Heart left ventricle (tissue), 16 donors: ENCODE data around the gene RAB1A. TPM values are rescaled to one million over a fixed set of nuclear protein-coding genes. Genes with fewer than 3 reads are reported as not detected.
A peak's percentile ranks its signal among the peaks of the same experiment; 100 is the strongest.

Experiments
- ATAC-seq, 4 donors: fragments of 200-7000 bp; cut with Tn5 transposase; one replicate each; pipeline ENCODE4 v1.9.1; 2020 to 2022; ENCODE audit warnings: moderate library complexity in 4 of 4, mild to moderate bottlenecking in 3 of 4, moderate number of reproducible peaks in 1 of 4
- DNase-seq, 5 donors: peaks; one replicate each; pipeline ENCODE4 v3.0.0-alpha.2; 2020
- H3K27ac ChIP-seq, 12 donors: fragments of 200-600 bp; sonication (generic) in 4 of 12; one replicate each; pipeline versions ENCODE4 v1.5.0 to v1.8.0; 2016 to 2022; ENCODE audit warnings: mild to moderate bottlenecking in 2 of 12
- H3K27me3 ChIP-seq, 9 donors: fragments of 200-600 bp; sonication (generic) in 2 of 9; one replicate each; pipeline versions ENCODE4 v1.5.1 to v1.8.0; 2016 to 2022; ENCODE audit warnings: mild to moderate bottlenecking in 3 of 9
- H3K36me3 ChIP-seq, 9 donors: fragments of 200-600 bp; sonication (generic) in 2 of 9; one replicate each; pipeline versions ENCODE4 v1.5.0 to v1.8.0; 2018 to 2022; ENCODE audit warnings: mild to moderate bottlenecking in 2 of 9
- H3K4me1 ChIP-seq, 12 donors: fragments of 200-600 bp; sonication (generic) in 4 of 12; one replicate each; pipeline versions ENCODE4 v1.5.0 to v1.8.0; 2016 to 2022; ENCODE audit warnings: mild to moderate bottlenecking in 3 of 12
- H3K4me3 ChIP-seq, 12 donors: fragments of 200-600 bp; sonication (generic) in 4 of 12; one replicate each; pipeline versions ENCODE4 v1.5.0 to v1.8.0; 2017 to 2022; ENCODE audit warnings: mild to moderate bottlenecking in 9 of 12, moderate library complexity in 4 of 12
- H3K9me3 ChIP-seq, 12 donors: fragments of 200-600 bp; sonication (generic) in 4 of 12; one replicate each; pipeline versions ENCODE4 v1.5.0 to v1.8.0; 2016 to 2022; ENCODE audit warnings: mild to moderate bottlenecking in 1 of 12
- POLR2A ChIP-seq, 2 donors: fragments of 450-650 bp; IDR thresholded peaks; one replicate each; pipeline ENCODE4 v1.6.1; 2017; ENCODE audit warnings: antibody characterized with exemption in 2 of 2, mild to moderate bottlenecking in 2 of 2, moderate library complexity in 2 of 2
- WGBS, 4 donors: extraction: QIAGEN DNeasy Blood & Tissue Kit in 2 of 4; methylation state at CpG; one replicate each; pipeline versions ENCODE4 v1.1.5 to v1.1.7; 2013 to 2018; 5-methylcytosine and 5-hydroxymethylcytosine counted together
- intact Hi-C, 10 donors: fragments of 100-400 bp; cut with DNase I; formaldehyde crosslinking; loops; one replicate each; pipeline versions ENCODE4 v1.11.1 to v1.14.2; 2022
- polyA plus RNA-seq, 2 donors: library from polyadenylated mRNA; stranded (reverse); fragments of 200-250 nt; gene quantifications; one replicate each; pipeline ENCODE4 v1.2.3, GENCODE V29; 2013
- total RNA-seq, 9 donors: library from RNA; depleted of rRNA in 2 of 9; stranded (reverse); fragments of >200 nt in 2 of 9; fragmentation: NEBNext Ultra II Directional in 3 of 9; extraction: Animal tissue kit (Norgen Biotek cat#: 25700) in 3 of 9; gene quantifications; one replicate each; pipeline versions ENCODE4 v1.1.0 to v1.2.4, GENCODE V29; 2016 to 2023
- TF ChIP-seq, protein P1 (sequence below), 12 donors: fragments of 200-600 bp; sonication (generic) in 4 of 12; IDR thresholded peaks; one replicate each; pipeline versions ENCODE4 v1.5.0 to v1.8.0; 2018 to 2022; ENCODE audit warnings: antibody characterized with exemption in 12 of 12, mild to moderate bottlenecking in 5 of 12
- donor health status: ischemic (EF 13 %, LVEDD 7.1; RV severe dilation, severe dysfunction).
- donor health status: healthy with polysubstance abuse.
- donor health status: DM: no; HTN: yes; CAD: no.
- donor health status: DM: no; HTN: no; CAD: no.
- donor health status: ischemic (EF 25% LVEDD 6.9; RV normal size, moderate dysfunction).
- donor health status: ischemic (EF 25% LVEDD 5.7; RV mildly dilated, moderate dysfunction).
- donor health status: healthy.
- donor health status: DM: yes; HTN: yes; CAD: no.
- donor health status: ischemic (EF 35%, LVEDD 5.7; RV mildly dilated, moderate dysfunction).
- donor health status: nonischemic (EF 11% LVEDD 7.7; RV severe dilation, severe dysfunction).
- donor health status: DM: yes; HTN: yes; CAD: no.
- donor health status: PGD.
- donor health status: ischemic (EF 29% LVEDD 5.4; RV normal size, mild dysfunction).
- donor health status: nonischemic (EF 23%, LVEDD 6.1; RV moderate dilation, normal function).

The RAB1A gene
- total and polyA plus RNA-seq, 11 donors, result 49.0 to 164 (median 118) TPM

DNA sequence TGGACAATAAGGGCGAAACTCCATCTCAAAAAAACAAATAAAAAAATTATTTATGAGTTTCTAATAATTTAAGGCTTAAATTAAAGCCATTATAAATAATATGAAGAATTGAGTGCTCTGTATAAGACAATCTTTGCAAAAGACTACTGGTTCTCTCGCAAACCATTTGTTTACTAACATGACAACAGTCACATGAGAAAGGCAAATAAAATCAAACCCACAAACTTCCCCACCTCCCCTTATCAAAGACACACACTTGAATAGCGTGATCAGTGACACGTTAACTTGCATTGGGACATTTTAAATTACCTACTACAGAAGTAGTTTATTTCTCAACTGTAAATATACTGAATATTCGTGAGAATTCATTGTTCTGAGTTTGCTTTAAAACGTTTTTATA, 21.1 kb downstream of the RAB1A start:
- DNase-seq (no peak), ATAC-seq (no peak)
- Histone ChIP-seq H3K27ac (no peak overlapping the region), H3K27me3 (no peaks in the 10 kb centered on the region), H3K4me3 (no peak overlapping the region), H3K4me1 (peaks cover 0 to 41% (median 15%) of the 10 kb centered on the region in 12 donors), H3K36me3 (peaks cover 0 to 35% (median 8%) of the 10 kb centered on the region in 9 donors), H3K9me3 (no peaks in the 10 kb centered on the region)
- intact Hi-C loops, result loop anchor here in 1 of 10 donors (2.0 kb wide), 1 partner anchor 16 kb away; no protein-coding TSS in a partner anchor
- 86 to 92% (median 87%) methylated on average over 6 of the region's 6 CpGs for WGBS, 4 donors
- TF ChIP-seq, protein P1, sequence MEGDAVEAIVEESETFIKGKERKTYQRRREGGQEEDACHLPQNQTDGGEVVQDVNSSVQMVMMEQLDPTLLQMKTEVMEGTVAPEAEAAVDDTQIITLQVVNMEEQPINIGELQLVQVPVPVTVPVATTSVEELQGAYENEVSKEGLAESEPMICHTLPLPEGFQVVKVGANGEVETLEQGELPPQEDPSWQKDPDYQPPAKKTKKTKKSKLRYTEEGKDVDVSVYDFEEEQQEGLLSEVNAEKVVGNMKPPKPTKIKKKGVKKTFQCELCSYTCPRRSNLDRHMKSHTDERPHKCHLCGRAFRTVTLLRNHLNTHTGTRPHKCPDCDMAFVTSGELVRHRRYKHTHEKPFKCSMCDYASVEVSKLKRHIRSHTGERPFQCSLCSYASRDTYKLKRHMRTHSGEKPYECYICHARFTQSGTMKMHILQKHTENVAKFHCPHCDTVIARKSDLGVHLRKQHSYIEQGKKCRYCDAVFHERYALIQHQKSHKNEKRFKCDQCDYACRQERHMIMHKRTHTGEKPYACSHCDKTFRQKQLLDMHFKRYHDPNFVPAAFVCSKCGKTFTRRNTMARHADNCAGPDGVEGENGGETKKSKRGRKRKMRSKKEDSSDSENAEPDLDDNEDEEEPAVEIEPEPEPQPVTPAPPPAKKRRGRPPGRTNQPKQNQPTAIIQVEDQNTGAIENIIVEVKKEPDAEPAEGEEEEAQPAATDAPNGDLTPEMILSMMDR (IDR thresholded peaks at IDR 0.05), result no peak
- TF ChIP-seq POLR2A (IDR thresholded peaks at IDR 0.05), result no peak

DNA sequence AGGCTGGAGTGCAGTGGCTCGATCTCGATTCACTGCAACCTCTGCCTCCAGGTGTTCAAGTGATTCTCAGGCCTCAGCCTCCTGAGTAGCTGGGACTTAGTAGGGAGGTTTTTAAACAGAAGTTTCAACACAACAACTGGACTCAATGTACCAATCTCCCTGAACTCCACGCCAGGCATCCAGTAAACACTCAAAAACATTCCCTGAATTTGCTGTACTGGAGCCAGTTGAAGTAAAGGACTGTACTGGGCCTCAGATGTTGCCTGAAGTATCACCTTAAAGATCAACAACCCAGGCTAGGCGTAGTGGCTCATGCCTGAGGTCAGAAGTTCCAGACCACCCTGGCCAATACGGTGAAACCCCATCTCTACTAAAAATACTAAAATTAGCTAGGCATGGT, 22.4 kb downstream of the RAB1A start:
- TF ChIP-seq, protein P1 (IDR thresholded peaks at IDR 0.05), result no peak
- no peak for TF ChIP-seq POLR2A (IDR thresholded peaks at IDR 0.05)
- no peaks in the 10 kb centered on the region for H3K9me3 ChIP-seq
- peaks cover 0 to 40% (median 17%) of the 10 kb centered on the region in 12 donors for H3K4me1 ChIP-seq
- 89 to 91% (median 90%) methylated on average over 5 of the region's 5 CpGs for WGBS, 4 donors
- ATAC-seq, result peak in 3 of 4 donors; percentile 41 to 53 (median 45)
- DNase-seq, result no peak
- H3K4me3 ChIP-seq, result no peak overlapping the region
- H3K27me3 ChIP-seq, result no peaks in the 10 kb centered on the region
- no peak overlapping the region for H3K27ac ChIP-seq
- intact Hi-C loops, result no loop called here
- peaks cover 0 to 47% (median 20%) of the 10 kb centered on the region in 9 donors for H3K36me3 ChIP-seq

DNA sequence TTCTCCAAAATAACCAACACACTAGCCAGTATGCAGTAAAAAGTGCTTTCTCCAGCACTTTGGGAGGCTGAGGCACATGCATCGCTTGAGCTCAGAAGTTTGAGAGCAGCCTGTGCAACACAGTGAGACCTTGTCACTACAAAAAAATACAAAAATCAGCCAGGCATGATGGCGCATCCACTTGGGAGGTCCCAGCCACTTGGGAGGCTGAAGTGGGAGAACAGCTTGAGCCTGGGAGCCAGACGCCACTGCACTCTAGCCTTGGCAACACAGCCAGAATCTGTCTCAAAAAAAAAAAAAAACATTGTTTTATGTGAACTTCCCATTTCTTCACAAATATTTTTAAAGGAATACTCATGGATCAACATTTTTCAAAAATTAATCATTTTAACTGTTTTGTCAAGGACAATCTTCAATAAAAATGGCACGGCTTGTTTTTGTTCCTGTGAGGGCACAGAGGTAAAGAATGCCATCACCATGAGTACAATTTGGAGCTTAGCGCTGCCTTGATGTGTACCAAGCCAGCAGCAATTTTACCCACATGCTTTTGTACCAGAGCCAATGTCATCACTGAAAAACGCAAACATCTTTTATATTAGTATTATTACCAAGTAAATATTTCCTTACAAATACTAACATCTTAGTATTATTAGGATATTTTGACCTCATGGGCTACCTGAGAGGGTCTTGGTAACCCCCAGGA, 26.7 kb downstream of the RAB1A start:
- H3K4me1 ChIP-seq, result peaks cover 0 to 38% (median 14%) of the 10 kb centered on the region in 12 donors
- DNase-seq (no peak), ATAC-seq (peak in 2 of 4 donors; percentile 23 to 48)
- H3K27ac ChIP-seq, result no peak overlapping the region
- peaks cover 0 to 79% (median 63%) of the 10 kb centered on the region in 9 donors for H3K36me3 ChIP-seq
- H3K27me3 ChIP-seq, result no peaks in the 10 kb centered on the region
- WGBS, 4 donors, result 77 to 85% (median 79%) methylated on average over 6 of the region's 6 CpGs
- intact Hi-C loops, result no loop called here
- no peak for TF ChIP-seq POLR2A (IDR thresholded peaks at IDR 0.05)
- TF ChIP-seq, protein P1 (IDR thresholded peaks at IDR 0.05), result no peak
- no peaks in the 10 kb centered on the region for H3K9me3 ChIP-seq
- H3K4me3 ChIP-seq, result no peak overlapping the region

DNA sequence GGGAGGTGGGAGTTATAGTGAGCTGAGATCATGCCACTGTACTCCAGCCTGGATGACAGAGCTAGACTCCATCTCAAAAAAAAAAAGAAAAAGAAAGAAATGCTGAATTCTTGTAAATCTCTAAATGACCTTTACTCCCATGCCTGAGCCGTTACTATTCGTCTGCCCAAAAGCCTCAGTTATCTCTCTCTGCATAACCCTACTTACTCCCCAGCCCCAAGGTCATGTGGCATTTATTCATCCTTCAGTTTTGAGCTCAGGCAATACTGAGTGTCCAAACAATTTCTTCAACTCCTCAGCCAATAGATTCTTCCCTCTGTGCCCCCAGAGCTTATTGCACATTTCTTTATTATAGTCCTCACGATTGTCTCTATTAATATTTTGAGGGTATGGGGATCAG, 28.8 kb downstream of the RAB1A start:
- no peak for TF ChIP-seq POLR2A (IDR thresholded peaks at IDR 0.05)
- TF ChIP-seq, protein P1 (IDR thresholded peaks at IDR 0.05), result no peak
- WGBS, 4 donors, result 46 to 54% (median 51%) methylated on average over 3 of the region's 3 CpGs
- intact Hi-C loops, result no loop called here
- Histone ChIP-seq H3K27ac (no peak overlapping the region), H3K27me3 (no peaks in the 10 kb centered on the region), H3K9me3 (no peaks in the 10 kb centered on the region), H3K4me1 (peaks cover 0 to 41% (median 11%) of the 10 kb centered on the region in 12 donors), H3K36me3 (peaks cover 0 to 87% (median 76%) of the 10 kb centered on the region in 9 donors), H3K4me3 (no peak overlapping the region)
- DNase-seq, result no peak
- peak in 2 of 4 donors; percentile 28 to 48 for ATAC-seq
